GM12874 (cell line): Measurements from ENCODE around the gene ZNF74.

Experiments
- TF ChIP-seq, protein P1 (sequence below): IDR thresholded peaks from 2 replicates; pipeline ENCODE4 v1.5.1; 2011; ENCODE audit warnings: low read depth, mild to moderate bottlenecking, control low read depth, low read length, moderate library complexity; ENCODE audit not compliant: insufficient read depth

The ZNF74 gene

DNA sequence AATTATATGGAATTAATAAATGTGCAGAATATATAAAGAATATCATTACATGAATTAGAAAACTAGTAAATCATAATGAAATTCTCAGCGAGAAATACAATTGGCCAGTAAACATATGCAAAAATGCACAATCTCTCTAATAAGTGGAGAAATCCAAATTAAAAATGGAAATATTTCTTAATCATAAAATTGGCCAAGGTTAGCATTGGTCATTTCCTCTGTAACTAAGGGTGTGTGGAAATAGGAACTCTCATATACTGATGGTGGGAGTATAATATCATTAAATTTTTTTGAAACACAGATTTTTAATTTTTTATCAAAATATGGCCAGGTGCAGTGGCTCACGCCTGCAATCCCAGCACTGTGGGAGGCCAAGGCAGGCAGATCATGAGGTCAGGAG, 7.6 kb upstream of the ZNF74 start:
- TF ChIP-seq, protein P1, sequence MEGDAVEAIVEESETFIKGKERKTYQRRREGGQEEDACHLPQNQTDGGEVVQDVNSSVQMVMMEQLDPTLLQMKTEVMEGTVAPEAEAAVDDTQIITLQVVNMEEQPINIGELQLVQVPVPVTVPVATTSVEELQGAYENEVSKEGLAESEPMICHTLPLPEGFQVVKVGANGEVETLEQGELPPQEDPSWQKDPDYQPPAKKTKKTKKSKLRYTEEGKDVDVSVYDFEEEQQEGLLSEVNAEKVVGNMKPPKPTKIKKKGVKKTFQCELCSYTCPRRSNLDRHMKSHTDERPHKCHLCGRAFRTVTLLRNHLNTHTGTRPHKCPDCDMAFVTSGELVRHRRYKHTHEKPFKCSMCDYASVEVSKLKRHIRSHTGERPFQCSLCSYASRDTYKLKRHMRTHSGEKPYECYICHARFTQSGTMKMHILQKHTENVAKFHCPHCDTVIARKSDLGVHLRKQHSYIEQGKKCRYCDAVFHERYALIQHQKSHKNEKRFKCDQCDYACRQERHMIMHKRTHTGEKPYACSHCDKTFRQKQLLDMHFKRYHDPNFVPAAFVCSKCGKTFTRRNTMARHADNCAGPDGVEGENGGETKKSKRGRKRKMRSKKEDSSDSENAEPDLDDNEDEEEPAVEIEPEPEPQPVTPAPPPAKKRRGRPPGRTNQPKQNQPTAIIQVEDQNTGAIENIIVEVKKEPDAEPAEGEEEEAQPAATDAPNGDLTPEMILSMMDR, result no peak

GRCh38 chr22:20386972-20387371, 7.0 kb upstream of the ZNF74 start:
- TF ChIP-seq, protein P1, result no peak

GRCh38 chr22:20388200-20388599, 5.8 kb upstream of the ZNF74 start:
- TF ChIP-seq, protein P1, result no peak

DNA sequence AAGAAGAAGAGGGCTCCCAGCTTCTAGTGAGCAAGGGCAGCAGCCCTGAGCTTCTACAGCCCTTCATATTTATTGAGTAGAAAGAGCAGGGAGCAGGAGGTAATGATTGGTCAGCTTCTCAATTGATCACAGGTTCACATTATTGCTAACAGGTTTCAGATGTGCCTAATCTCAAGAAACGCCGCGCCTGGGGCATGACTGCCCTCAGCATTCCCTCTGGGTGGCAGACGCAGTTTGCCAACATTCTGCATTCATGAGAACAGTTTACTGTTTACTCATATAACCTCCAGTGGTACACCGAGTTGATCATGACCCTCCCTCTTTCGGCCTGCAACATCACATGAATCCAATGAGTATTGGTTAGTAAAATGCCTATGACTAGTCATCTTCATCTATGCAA, 4.7 kb upstream of the ZNF74 start:
- TF ChIP-seq, protein P1, result no peak

GRCh38 chr22:20390394-20390907, 3.5 kb upstream of the ZNF74 start:
- TF ChIP-seq, protein P1, result no peak

DNA sequence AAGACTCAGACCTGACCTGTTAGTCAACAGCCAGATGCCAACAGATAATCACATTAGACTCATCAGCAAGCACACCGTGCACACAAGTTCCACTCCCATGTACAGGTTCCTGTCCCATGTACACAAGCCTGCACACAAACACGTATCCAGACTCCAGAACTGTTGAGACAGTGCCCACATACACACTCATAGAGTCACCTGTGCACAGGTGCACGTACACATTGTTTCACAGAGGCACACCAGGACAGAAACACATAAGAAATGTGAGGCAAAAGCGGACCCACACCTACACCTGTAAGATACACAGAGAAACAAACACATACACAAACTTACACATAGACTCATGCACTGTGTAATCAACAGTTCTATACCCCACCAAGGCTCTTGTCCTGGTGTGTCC, 2.7 kb upstream of the ZNF74 start:
- TF ChIP-seq, protein P1, result no peak

DNA sequence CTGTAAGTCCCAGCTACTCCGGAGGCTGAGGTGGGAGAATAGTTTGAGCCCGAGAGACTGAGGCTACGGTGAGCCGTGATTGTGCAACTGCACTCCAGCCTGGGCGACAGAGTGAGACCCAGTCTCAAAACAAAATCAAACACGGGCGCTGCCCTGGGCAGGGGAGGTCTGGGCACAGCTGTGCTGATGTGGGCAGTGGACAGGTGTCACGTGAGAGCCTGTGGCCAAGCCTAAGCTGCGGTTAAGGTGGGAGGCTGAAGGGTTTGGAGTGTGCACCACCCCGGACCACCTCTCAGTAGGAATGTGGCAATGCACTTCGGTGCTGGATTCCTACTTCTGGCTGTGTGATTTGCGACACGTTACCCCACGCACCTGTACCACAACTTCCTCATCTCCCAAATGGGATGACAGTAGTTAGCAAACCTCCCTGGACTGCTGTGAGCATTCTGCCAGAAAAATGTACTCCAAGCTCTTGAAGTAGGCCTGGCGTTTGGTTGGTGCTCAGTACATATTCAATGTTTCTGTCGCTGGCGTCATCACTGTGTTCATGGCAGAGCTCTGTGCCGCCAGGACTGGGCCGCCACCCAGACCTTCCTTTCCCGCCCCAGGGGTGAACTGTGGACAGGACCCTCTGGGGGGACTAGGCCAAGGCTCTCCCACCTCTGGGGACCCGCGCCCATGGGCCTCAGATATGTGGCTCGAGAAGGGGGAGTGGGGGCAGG, 807 bp upstream of the ZNF74 start:
- TF ChIP-seq, protein P1, result no peak
